Upper lobe of right lung (tissue), 1 donor: Measurements from ENCODE around the gene RASIP1. TPM values are rescaled to one million over a fixed set of nuclear protein-coding genes. Genes with fewer than 3 reads are reported as not detected.

ENCODE experiments used
- ATAC-seq: fragments of 200-7000 bp; cut with Tn5 transposase; one replicate; pipeline ENCODE4 v1.9.1; 2020; ENCODE audit warnings: mild to moderate bottlenecking, moderate library complexity
- DNase-seq: peaks from one replicate; pipeline ENCODE4 v3.0.0-alpha.2; 2020
- H3K27ac ChIP-seq: fragments of 200-600 bp; one replicate; pipeline ENCODE4 v1.8.0; 2022
- H3K27me3 ChIP-seq: fragments of 200-600 bp; one replicate; pipeline ENCODE4 v1.8.0; 2022; ENCODE audit warnings: mild to moderate bottlenecking
- H3K36me3 ChIP-seq: fragments of 200-600 bp; one replicate; pipeline ENCODE4 v1.8.0; 2022
- H3K4me1 ChIP-seq: fragments of 200-600 bp; one replicate; pipeline ENCODE4 v1.8.0; 2022
- H3K4me3 ChIP-seq: fragments of 200-600 bp; one replicate; pipeline ENCODE4 v1.8.0; 2022; ENCODE audit warnings: mild to moderate bottlenecking
- H3K9me3 ChIP-seq: fragments of 200-600 bp; one replicate; pipeline ENCODE4 v1.8.0; 2022
- intact Hi-C: fragments of 100-400 bp; cut with DNase I; formaldehyde crosslinking; loops from one replicate; pipeline ENCODE4 v1.11.0; 2022
- total RNA-seq: library from RNA; stranded (reverse); fragmentation: NEBNext Ultra II Directional; extraction: Animal tissue kit (Norgen Biotek cat#: 25700); gene quantifications from one replicate; pipeline ENCODE4 v1.2.1, GENCODE V29; 2021
- TF ChIP-seq, protein P1 (sequence below): fragments of 200-600 bp; IDR thresholded peaks from one replicate; pipeline ENCODE4 v1.8.0; 2022; ENCODE audit warnings: antibody characterized with exemption
- donor health status: DM: no; HTN: yes; CAD: no; lungs with severe emphysema.

RASIP1 gene
- total RNA-seq, 1 donor from 2014 or later, result 54.5 TPM

DNA sequence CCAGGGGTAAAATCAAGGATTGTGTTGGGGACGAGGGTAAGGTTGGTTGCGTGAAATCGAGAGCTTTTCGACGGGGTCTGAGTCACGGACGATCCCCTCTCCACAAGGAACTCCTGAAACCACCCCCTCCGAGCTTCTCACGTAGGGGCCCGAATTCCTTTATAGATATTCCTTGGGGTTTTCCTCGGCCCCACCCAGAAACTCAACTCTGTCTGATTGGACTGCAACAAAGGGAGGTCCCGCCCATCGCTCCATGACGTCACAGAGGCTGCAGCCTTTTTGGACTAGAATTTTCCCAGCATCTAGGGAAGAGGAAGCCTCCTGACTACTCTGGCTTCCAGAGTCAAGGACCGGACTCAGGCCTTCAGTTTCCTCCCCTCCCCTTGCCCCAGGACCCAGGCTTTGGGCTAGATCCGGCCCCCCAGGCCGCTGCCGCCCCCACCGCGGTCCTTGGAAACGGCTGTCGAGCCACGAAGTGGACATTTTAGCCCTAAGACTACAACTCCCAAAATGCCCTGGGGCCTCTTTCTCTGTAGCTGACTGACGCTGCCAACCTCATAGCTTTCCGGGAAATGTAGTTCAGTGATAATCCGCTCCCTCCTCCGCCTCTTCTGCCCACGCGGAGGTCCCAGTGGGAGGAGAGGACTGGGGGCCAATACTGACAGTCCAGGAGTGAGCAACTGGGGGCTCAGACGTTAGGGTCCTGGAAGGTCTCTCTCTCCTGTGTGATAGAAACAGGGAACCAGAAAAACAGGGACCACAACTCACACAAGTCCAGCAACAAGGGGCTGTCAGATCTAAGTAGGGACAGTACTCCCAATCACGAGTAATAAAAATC is 6.5 kb upstream of the RASIP1 start, which contains the start of gene IZUMO1:
IZUMO1 (minus strand) TSS at position 172 of the 838 bp plus-strand sequence. CDS start 1,050 bp downstream, outside the sequence.
- peak within 1 kb of the TSS; percentile 45 for H3K4me3 ChIP-seq
- DNase-seq (peak; percentile 88), ATAC-seq (peak; percentile 84)
- peaks cover 14% of the 10 kb centered on the region for H3K27me3 ChIP-seq
- no peaks in the 10 kb centered on the region for H3K9me3 ChIP-seq
- peak within 1 kb of the TSS; percentile 70 for H3K27ac ChIP-seq
- TF ChIP-seq, protein P1, sequence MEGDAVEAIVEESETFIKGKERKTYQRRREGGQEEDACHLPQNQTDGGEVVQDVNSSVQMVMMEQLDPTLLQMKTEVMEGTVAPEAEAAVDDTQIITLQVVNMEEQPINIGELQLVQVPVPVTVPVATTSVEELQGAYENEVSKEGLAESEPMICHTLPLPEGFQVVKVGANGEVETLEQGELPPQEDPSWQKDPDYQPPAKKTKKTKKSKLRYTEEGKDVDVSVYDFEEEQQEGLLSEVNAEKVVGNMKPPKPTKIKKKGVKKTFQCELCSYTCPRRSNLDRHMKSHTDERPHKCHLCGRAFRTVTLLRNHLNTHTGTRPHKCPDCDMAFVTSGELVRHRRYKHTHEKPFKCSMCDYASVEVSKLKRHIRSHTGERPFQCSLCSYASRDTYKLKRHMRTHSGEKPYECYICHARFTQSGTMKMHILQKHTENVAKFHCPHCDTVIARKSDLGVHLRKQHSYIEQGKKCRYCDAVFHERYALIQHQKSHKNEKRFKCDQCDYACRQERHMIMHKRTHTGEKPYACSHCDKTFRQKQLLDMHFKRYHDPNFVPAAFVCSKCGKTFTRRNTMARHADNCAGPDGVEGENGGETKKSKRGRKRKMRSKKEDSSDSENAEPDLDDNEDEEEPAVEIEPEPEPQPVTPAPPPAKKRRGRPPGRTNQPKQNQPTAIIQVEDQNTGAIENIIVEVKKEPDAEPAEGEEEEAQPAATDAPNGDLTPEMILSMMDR, result no peak
- intact Hi-C loops, result no loop called here
- H3K4me1 ChIP-seq, result peaks cover 5% of the 10 kb centered on the region
- no peaks in the 10 kb centered on the region for H3K36me3 ChIP-seq

DNA sequence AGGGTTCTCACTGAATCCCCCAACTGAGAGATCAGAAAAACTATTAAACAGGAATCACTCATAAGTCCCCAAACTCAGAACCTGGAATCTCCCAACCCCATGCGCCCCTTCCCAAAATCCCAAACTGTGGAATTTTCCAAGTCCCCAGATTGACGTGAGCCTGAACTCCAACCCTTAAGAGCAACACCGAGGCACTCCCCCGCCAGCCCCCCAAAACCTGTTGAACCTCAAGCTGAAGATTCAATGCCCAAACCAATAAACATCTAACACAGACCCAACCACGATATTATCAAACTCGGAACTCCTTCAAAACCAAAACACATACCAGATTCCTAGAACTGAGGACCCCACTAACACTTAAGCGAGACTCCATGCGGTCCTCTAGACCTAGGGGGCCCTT is 5.7 kb upstream of the RASIP1 start:
- no peak for DNase-seq
- TF ChIP-seq, protein P1, result no peak
- H3K27ac ChIP-seq, result no peak overlapping the region
- no peaks in the 10 kb centered on the region for H3K36me3 ChIP-seq
- peaks cover 8% of the 10 kb centered on the region for H3K27me3 ChIP-seq
- H3K4me1 ChIP-seq, result no peaks in the 10 kb centered on the region
- intact Hi-C loops, result no loop called here
- no peak for ATAC-seq
- H3K4me3 ChIP-seq, result peak overlapping the region; percentile 45
- no peaks in the 10 kb centered on the region for H3K9me3 ChIP-seq

DNA sequence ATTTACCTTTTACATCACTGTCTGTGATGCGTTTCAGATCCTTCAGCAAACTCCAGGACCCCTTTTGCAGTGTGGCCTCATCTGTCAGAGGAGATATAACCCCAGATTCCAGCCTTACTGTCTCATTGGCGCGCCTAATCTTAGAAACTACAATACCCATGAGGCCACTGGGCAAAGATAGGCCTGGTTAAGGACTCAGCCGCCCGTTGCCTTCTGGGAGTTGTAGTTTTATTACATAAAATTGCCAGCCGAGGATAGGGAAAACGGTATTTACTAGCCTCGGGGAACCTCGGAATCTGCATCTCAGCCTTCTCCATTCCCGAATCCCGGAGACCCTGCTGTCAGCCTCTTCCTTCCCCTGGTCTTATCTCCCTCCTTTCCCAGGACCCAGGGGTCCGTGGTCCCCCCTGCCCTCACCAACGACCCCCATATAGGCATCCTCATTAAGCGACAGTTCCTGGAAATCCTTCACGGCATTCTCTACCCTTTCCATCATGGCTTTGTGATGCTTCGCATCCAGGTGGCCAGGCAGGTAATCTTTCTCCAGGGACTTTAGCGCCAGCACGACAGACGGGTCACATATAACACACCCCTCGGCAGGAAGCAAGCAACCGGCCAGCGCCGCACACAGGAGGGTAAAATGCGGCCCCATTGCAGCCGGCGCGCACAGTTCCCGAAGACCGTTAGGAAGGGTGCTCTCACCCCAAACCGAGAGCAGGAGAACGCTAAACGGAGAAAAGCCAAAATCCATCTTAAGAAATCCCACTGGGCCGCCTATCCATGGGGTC is 5.0 kb upstream of the RASIP1 start:
- Histone ChIP-seq H3K36me3 (no peaks in the 10 kb centered on the region), H3K9me3 (no peaks in the 10 kb centered on the region), H3K27ac (no peak overlapping the region), H3K27me3 (peaks cover 1% of the 10 kb centered on the region), H3K4me3 (no peak overlapping the region), H3K4me1 (no peaks in the 10 kb centered on the region)
- TF ChIP-seq, protein P1, result no peak
- intact Hi-C loops, result no loop called here
- ATAC-seq, result peak; percentile 67
- no peak for DNase-seq

DNA sequence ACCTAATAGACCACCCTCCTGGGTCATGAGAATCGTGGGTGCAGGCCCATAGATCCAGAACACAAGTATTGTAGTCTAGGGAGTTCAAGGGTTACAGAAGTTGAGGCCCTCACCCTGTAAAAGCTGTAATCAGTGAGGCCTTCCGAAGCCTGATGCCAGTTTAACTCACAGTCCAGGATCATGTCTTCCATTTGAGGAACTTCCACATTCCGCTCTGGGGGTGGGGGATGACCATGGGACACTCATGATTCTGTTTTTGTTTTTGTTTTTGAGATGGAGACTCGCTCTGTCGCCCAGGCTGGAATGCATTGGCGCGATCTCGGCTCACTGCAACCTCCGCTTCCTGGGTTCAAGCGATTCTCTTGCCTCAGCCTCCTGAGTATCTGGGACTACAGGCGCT is 1.7 kb upstream of the RASIP1 start:
- intact Hi-C loops, result no loop called here
- ATAC-seq (no peak), DNase-seq (no peak)
- TF ChIP-seq, protein P1, result no peak
- Histone ChIP-seq H3K36me3 (no peaks in the 10 kb centered on the region), H3K27ac (peak overlapping the region; percentile 76), H3K27me3 (no peaks in the 10 kb centered on the region), H3K9me3 (no peaks in the 10 kb centered on the region), H3K4me1 (peaks cover 3% of the 10 kb centered on the region), H3K4me3 (no peak overlapping the region)

DNA sequence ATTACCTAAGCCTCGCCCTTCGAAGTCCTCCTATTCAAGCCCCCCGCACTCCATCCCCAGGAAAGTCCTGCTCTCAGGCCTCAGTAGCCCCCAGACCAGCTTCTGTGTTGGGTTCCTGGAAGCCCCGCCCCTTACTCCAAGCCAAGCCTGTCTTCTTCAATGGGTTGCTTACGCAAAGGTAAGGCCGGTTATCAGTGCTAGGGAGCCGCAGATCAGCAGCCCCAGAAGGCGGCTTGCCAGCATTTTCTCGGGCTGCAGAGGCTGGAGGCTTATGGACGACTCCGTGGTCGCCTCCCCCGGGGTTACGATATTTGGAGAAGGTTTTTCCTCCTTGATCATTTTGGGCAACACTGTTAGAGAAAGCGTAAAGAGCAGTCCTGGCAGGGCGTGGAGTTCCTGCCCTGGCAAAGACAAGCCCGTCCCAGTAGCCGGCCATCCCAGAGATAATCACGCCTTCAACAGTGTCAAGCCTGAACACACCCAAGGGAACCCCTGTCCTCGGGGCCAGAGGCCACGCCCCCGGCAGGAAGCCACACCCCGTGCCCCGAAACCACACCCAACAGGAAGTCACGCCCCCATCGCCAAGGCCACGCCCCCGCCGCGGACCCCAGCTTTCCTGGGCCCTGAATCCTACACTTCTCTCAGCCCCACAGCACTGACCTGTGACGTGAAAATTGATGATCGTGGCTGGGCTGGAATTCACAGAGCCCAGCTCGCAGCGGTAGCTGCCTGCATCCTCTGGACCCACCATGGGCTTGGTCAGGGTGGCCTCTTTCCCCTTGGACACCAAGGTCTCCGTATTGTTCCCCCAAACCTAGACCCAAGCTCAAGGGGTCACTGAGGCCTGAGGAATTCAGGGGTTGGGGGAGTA is 954 bp upstream of the RASIP1 start:
- H3K27ac ChIP-seq, result peak overlapping the region; percentile 76
- ATAC-seq (peak; percentile 11), DNase-seq (peak; percentile 77)
- H3K9me3 ChIP-seq, result no peaks in the 10 kb centered on the region
- peaks cover 3% of the 10 kb centered on the region for H3K4me1 ChIP-seq
- H3K27me3 ChIP-seq, result no peaks in the 10 kb centered on the region
- H3K36me3 ChIP-seq, result no peaks in the 10 kb centered on the region
- TF ChIP-seq, protein P1, result no peak
- H3K4me3 ChIP-seq, result peak overlapping the region; percentile 63
- intact Hi-C loops, result no loop called here
